ENCODE results near the gene KLF2. TPM values are rescaled to one million over a fixed set of nuclear protein-coding genes. Genes with fewer than 3 reads are reported as not detected.

The KLF2 gene
- total and polyA plus RNA-seq, 7 experiments from 2014 or later, result 119 to 630 (median 445) TPM

Other genes starting within 250 kb of the KLF2 start
- gene TPM4, start 248.3 kb upstream of the KLF2 start, total RNA-seq, result 100 to 1,000 TPM in 3 of 5 experiments, 10 to 100 TPM in 2; 65.8 to 435 (median 126) TPM
- 10 to 100 TPM; 28.2 to 43.5 TPM for gene TPM4, start 248.3 kb upstream of the KLF2 start, polyA plus RNA-seq
- 100 to 1,000 TPM in 2 of 5 experiments, 10 to 100 TPM in 3; 64.4 to 154 (median 74.5) TPM for gene RAB8A, start 212.9 kb upstream of the KLF2 start, total RNA-seq
- 10 to 100 TPM; 61.8 to 82.2 TPM for gene RAB8A, start 212.9 kb upstream of the KLF2 start, polyA plus RNA-seq
- 10 to 100 TPM; 20.0 to 60.0 (median 46.4) TPM for gene HSH2D, start 181.1 kb upstream of the KLF2 start, total RNA-seq
- 10 to 100 TPM in 1 of 2 donors, 1 to 10 TPM in 1; 7.2 to 17.8 TPM for gene HSH2D, start 181.1 kb upstream of the KLF2 start, polyA plus RNA-seq
- gene CIB3, start 151.3 kb upstream of the KLF2 start, total RNA-seq, result not detected
- gene CIB3, start 151.3 kb upstream of the KLF2 start, polyA plus RNA-seq, result not detected
- gene FAM32A, start 139.4 kb upstream of the KLF2 start, total RNA-seq, result 10 to 100 TPM; 45.9 to 69.4 (median 65.9) TPM
- gene FAM32A, start 139.4 kb upstream of the KLF2 start, polyA plus RNA-seq, result 100 to 1,000 TPM; 139 to 177 TPM
- gene AP1M1, start 126.9 kb upstream of the KLF2 start, total RNA-seq, result 100 to 1,000 TPM in 4 of 5 experiments, 10 to 100 TPM in 1; 94.9 to 149 (median 125) TPM
- 100 to 1,000 TPM; 134 to 169 TPM for gene AP1M1, start 126.9 kb upstream of the KLF2 start, polyA plus RNA-seq
- 10 to 100 TPM; 40.8 to 60.1 (median 48.3) TPM for gene EPS15L1, start 147.1 kb downstream of the KLF2 start, total RNA-seq
- 10 to 100 TPM in 1 of 2 donors, 1 to 10 TPM in 1; 9.5 to 14.6 TPM for gene EPS15L1, start 147.1 kb downstream of the KLF2 start, polyA plus RNA-seq
- gene CALR3, start 171.3 kb downstream of the KLF2 start, total RNA-seq, result not detected
- gene CALR3, start 171.3 kb downstream of the KLF2 start, polyA plus RNA-seq, result not detected
- 1 to 10 TPM; 1.5 to 6.0 (median 3.4) TPM for gene C19orf44, start 171.6 kb downstream of the KLF2 start, total RNA-seq
- 1 to 10 TPM; 1.3 to 2.1 TPM for gene C19orf44, start 171.6 kb downstream of the KLF2 start, polyA plus RNA-seq
- 10 to 100 TPM; 53.8 to 80.7 (median 62.7) TPM for gene CHERP, start 217.6 kb downstream of the KLF2 start, total RNA-seq
- gene CHERP, start 217.6 kb downstream of the KLF2 start, polyA plus RNA-seq, result 10 to 100 TPM; 10.4 to 24.3 TPM
- gene SLC35E1, start 247.6 kb downstream of the KLF2 start, total RNA-seq, result 10 to 100 TPM; 33.0 to 67.3 (median 58.7) TPM
- gene SLC35E1, start 247.6 kb downstream of the KLF2 start, polyA plus RNA-seq, result 10 to 100 TPM; 13.3 to 25.0 TPM

All from naive thymus-derived CD4-positive, alpha-beta T cell (primary cell).